HG03159 (cell line): ENCODE data around the gene SPATA31E1.
"Not testable (repeated sequence)": the region's sequence is repeated elsewhere in the genome, so short reads cannot be mapped to it uniquely, and the experiment has no call there.

Experiments
- ATAC-seq: cut with Tn5 transposase; IDR thresholded peaks from one replicate; pipeline ENCODE4 v1.9.1; 2021; ENCODE audit warnings: mild to moderate bottlenecking, moderate library complexity; ENCODE audit not compliant: unreplicated experiment

The SPATA31E1 gene

DNA sequence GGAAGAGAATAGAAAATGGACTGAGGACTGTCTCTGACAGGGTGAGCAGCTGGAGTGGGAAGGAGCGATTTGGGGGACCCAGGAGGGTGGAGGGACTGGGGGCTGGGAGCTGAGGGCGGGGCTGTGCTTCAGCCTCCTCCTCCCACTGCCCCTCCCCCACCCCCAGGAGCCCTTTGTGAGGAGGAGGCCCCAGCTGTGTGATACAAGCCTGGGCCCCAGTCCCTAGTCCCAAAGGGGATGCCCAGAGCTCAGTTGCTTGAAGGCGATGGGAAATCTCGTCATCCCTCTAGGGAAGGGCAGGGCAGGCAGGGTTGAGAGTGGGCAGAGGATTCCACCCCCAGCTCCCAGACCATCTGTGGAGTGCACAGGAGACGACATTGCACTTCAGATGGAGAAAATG lies at the start of gene SPATA31E1:
TSS of gene SPATA31E1 (plus strand) at position 251 of the 400 bp plus-strand sequence. CDS start at position 266, 15 bp downstream.
- no peak for ATAC-seq

DNA sequence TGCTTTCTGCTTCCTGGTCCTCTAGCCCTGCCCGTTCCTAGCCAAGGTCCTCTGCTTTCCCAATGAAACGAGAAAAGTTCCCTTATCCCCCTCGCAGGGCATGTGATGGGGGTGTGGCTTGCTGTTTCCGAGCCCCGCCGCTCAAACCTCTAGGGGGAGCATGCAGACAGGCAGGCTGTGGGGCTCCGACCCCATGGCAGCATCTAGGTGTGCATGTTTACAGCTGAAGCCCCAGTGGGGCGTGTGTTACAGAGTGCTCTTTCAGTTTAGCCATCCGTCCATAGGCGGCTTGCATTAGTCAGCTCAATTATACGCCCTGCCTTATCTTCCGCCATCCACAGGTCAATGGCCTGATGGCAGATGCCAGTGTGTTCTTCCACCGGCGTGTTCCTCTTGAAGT lies 48.3 kb upstream of the SPATA31E1 start:
- no peak for ATAC-seq

DNA sequence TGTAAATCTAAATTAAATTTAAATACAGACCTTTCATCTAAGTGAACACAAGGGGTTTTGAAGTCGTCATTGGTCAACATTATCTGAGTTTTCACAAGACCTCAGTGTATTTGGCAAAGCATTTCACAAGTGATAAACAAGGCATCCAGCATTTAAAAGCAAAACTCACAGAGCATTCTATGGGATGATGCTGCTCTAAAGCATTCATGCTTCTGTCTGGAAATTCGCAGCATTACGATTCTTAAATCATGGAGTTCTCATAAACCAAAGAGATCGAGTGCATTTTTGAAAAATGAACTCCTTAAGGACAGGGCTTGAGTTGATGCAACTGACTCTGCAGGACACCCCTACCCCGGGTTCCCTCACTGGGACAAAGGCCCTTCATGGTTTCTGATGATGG lies 46.1 kb upstream of the SPATA31E1 start:
- ATAC-seq: no peak

DNA sequence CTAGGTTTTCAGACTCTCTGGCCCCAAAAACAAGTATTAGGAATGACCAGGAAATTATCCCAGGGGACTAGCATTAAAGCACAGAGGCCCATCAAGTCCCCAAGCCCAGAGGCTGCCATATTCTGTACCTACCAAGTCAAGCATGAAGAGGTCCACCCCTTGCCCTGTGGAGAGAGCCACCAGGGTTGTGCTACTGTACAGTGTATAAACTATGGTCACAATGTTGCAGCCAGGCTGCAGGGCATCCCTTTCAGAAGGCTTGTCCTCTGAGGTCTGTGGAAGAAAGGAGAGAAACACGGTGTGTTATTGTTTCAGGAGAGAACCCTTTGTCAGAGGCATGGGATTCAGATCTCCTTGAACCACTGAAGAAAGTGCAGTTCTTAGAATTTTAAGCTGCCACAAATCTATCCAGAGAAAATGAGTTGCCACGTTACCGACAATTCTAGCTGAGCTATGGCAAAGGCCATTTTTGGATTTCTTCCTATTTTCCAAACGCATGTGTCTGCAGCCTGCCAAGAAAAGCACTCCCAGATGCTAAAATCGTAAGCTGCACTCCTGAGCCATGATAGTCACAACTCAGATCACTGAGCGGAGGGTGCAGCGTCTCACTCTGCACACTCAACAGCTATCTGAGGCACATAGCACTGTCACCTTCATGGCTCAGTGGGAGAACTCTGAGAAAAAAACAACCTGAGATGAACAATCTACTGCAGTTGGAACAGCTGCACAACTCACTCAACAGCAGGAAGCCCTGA lies 45.5 kb upstream of the SPATA31E1 start:
- ATAC-seq: no peak

DNA sequence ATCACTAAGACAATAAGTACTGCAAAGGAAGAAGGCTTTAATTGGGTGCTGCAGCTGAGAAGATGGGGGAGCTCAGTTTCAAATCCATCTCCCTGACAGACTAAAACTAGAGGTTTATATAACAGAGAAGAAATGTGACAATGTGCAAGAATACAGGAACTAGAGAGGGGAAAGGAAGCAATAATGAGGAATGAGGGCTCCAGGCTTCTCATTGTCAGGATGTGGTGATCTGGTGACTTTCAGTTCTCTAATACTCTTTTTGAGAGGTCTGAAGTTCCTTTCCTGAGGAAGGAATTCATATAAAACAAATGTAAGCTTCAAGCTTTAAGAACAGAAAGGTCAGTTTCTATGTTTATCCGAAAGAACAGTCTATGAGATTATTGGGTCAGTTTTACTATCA lies 42.5 kb upstream of the SPATA31E1 start:
- ATAC-seq: no peak

DNA sequence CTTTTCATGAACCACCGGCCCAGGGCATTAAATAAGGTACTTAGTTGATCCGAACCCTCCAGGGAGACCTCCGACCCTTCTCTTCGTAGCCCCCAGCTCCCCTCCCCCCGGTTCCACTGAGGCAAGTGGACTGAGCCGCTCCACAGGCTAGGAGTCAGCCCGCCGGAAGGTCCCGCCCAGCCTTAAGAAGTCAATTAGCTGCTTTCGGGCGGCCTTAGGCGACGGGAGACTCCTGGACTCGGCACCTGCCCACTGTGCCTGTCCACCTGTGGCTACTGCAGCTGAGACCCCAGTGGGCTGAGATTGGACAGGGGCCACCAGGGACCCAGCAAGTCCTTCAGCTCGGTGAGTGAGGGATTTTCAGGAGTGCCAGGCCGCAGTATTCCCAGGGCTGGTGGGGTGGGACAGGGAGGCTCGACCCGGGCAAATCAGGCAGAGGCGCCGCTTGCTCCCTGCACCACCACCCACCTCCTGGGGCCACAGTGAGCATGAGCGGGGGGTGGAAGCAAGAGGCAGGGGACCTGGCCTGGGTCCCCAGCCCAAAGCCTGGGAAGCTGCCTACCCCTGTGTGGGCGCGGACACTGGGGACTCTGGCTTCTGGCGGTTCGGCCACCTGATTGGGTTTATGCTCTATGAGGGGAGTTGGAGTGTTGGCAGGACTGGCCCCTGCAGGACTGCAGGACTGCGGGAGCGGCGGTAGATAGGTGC lies 39.6 kb upstream of the SPATA31E1 start:
- ATAC-seq: no peak

DNA sequence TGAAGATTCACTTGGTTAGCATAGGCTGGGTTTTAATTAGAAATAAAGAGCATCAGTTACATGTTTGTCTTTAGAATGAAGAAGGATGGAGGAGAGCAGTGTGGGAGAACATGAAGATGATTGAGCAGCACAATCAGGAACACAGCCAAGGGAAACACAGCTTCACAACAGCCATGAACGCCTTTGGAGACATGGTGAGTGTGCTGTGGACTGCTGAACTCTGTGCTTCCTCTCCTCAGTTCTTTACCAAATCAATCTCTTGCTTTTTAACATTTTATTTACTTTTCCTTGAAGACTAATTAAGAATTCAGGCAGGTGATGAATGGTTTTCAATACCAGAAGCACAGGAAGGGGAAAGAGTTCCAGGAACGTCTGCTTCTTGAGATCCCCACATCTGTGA lies 38.2 kb upstream of the SPATA31E1 start:
- no peak for ATAC-seq

DNA sequence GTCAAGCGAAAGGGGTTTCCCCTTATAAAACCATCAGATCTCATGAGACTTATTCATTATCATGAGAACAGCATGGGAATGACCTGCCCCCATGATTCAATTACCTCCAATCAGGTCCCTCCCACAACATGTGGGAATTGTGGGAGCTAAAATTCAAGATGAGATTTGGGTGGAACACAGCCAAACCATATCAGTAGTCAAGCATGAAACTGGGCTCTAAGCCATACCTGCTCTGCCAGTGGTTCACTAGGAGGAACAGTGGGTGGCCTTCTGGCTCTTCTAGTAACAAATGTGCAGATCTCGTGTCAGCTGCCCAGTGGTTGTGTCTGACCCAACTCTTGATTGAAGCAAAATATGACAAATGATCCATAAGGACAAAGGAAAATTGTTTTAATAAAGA lies 34.9 kb upstream of the SPATA31E1 start:
- not testable (repeated sequence) for ATAC-seq

DNA sequence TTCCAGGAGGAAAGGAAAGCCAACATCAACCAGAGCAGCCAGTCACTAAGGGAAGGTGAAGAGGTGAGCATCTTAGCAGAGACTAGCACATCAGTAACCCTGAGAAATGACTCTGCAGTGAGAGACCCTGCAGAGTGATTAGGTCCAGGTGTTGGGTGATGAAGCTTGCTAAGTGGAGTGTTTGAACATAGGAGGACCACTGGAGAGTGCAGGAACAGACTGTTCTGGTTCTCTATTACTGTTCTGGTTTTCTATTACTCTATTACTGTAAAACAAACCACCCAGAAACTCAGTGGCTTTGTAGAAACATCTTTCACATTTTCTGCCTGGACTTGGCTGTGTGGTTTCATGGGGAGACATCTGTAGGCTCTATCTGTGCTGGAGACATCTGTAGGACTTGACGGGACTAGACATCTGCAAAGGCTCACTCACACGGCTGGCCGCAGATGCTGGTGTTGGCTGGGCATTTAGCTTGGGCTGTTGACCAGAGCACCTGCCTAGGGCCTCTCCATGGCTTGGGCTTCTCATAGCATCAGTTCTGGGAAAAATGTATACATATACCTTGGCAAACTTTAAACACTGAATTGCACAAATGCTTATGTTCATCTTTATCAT lies 33.4 kb upstream of the SPATA31E1 start:
- no peak for ATAC-seq

DNA sequence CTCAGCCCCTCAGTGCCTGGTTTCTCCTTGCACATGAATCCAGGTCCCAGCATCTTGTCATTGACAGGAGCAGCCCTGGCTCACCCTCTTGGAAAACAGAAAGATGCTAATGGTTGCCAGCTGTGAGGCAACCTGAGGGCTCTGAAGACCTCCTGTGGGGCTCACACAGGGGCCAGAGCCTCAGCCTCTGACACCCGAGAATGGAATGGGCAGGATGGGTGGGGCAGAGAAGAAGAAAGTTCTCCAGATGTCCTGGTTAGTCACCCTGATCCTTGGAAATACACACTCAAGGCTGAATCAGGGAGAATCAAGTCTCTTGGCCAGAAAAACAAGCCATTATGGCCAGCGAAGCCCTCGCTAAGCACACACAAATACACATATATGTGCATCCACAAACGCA lies 32.3 kb upstream of the SPATA31E1 start:
- no peak for ATAC-seq

DNA sequence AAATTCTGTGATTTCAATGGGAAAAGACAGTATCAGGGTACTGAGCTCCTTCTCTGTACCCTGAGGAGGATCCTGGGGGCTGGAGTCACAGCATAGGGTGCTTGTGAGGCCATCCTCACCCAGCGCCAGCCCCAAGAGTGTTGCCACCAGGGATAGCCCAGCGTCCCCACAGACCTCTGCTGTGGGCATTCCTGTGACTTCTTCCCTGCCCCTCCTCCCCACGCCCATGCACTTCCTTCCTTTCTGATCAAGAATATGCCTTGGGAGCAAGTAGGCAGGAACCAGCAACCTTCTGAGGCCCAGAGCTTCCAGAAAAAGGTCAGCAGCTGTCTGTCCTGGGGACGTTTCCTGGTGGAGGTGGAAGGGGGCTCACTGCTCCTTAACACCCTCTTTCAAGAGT lies 31.5 kb upstream of the SPATA31E1 start:
- ATAC-seq: not testable (repeated sequence)

DNA sequence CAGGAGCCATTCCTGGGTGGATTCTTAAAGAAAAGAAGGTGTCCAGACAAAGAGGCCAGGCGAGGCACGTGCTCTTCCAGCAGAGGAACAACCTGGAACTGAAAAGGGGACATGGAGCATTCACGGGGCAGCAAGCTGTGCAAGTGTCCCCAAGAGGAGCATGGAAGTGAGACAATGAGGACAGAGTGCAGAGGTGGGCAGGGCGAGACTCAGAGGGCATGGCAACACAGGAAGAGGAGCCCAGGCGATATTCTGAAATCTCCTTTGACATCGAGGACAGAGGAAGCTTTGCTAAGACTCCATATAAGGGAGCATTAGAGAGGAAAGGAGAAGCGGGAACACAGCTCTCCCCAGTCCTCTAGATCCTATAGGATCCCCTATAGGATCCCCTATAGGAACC lies 29.4 kb upstream of the SPATA31E1 start:
- ATAC-seq: no peak

DNA sequence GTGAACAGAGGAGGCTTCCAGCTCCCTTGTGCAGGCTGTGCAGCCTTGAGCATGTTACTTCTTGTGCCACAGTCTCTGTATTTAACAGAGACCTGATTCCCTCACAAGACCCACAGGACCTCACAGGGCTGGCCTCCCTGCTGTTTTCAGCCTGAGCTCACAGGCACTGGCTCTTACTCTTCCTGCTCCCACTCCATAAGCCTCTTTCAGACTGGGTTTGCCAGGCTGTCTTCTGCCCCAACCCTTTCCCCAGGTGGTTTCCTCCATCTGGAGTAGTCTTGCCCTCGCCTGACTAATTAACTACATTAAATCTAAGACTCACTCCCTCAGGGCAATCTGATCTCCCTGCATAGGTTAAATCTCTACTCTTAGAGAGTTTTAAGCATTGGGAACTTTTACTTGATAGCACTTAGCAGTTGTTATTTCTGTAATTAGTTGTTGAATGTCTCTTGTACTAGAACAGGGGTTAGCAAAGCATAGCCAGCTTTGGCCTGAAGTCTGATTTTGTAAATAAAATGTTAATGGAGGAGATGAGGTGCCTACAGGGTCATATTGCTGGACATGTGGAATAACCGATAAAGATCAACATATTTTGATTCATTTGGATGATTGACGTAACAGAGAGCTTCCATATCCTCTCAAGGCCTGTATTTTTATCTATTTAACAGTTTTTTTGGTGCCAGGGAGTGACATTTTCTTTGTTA lies 28.6 kb upstream of the SPATA31E1 start:
- ATAC-seq: no peak

DNA sequence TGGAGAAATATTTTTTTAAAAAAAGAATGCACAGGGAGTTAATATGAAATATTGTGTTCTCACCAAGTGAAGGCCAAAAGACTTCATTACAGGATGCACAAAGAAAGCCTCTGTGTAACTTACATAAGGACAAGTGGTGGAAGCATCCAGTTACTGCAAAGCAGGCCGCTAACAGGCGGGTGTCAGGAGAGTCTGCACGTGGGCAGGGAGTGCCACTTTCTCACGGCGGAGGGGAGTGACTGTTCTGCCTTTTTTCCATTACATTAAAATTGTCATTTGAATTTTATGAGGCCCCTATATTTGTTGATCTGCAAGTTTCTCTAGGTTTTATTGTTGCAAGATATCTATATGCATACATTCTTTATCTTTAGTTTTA lies 28.1 kb upstream of the SPATA31E1 start:
- ATAC-seq: no peak

DNA sequence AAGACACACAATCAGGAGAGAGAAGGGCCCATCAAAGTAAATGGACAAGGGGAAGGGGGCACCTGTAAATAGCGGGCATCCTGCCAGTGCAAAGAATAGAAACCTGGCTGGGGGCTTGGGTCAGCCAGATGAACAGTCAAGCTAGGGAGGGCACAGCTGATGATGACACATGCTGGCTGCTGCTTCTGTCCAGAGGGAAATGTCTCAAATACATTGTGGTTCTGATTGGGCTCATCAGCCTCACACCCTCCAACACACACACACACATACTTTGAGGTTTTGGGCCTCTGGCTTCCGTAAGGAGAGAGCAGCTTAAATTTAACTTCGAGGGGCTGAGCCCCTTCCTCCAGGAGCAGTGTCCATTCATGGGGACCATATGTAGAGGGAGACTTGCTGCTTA lies 27.6 kb upstream of the SPATA31E1 start:
- no peak for ATAC-seq

DNA sequence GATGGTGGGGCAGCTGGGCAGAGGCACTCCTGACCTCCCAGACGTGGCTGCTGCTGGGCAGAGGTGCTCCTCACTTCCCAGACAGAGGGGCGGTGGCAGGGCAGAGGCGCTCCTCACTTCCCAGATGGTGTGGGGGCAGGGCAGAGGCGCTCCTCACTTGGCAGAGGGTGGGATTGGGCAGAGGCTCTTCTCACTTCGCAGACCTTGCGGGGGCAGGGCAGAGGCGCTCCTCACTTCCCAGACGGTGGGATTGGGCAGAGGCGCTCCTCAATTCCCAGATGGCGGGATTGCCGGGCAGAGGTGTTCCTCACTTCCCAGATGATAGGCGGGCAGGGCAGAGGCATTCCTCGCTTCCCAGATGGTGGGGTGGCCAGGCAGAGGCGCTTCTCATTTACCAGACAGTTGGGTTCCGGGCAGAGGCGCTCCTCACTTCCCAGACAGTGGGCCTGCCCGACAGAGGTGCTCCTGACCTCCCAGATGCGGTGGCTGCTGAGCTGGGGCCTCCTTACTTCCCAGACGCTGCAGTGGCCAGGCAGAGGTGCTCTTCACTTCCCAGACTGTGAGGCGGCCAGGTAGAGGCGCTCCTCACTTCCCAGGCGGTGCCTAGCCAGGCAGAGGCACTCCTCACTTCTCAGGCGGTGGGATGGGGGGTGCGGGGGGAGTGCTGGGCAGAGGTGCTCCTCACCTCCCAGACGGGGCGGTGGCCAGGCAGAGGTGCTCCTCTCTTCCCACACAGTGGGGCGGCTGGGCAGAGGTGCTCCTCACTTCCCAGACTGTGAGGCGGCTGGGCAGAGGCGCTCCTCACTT lies 25.3 kb upstream of the SPATA31E1 start:
- no peak for ATAC-seq

DNA sequence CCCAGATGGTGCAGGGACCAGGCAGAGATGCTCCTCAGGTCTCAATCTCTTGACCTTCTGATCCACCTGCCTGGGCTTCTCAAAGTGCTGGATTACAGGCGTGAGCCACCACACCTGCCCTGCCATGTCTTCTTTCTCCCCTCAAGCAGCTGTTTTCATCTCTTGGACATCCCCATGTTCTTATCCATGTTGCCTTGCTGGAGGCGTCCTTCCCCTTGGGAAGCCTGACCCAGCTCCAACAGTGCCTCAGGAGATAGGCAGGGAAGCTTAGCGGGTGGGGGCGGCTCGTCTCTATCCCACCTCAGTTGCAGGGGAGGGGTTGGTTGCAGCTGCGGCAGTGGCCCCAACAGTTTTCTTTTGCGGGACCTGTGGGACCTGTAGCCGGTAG lies 24.7 kb upstream of the SPATA31E1 start:
- no peak for ATAC-seq

DNA sequence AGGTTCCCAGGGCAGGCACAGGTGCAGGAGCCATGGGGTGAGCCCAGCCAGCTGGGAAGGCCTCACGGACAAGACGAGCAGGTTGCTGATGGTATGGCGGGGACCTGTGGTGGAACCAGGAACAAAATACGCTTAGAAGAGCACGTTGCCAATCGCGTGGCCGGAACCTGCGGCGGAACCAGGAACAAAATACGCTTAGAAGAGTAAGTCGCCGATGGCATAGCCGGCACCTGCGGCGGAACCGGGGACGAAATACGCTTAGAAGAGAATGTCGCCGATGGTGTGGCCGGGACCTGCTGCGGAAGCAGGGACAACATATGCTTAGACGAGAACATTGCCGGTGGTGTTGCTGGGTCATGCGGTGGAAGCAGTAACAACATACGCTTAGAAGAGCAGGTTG lies 23.5 kb upstream of the SPATA31E1 start:
- no peak for ATAC-seq

DNA sequence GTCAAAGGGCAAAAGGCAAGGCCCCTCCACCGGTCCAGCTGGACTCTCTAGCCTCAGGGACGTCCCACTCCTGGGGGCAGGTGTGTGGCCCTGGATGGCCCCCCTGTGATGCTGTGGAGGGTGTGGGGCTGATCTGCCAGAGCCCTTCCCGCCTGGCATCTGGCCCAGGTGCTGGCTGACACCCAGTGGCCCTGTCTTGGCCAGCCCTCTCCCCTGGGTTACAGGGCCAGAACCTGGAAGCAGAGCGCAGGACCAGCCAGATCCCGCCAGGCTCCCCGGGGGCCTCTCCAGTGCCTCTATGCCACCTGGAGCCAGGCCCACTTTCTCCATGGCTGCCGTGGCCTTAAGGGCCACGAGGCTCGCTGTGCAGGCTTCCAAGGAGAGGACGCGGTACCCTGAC lies 22.9 kb upstream of the SPATA31E1 start:
- no peak for ATAC-seq

DNA sequence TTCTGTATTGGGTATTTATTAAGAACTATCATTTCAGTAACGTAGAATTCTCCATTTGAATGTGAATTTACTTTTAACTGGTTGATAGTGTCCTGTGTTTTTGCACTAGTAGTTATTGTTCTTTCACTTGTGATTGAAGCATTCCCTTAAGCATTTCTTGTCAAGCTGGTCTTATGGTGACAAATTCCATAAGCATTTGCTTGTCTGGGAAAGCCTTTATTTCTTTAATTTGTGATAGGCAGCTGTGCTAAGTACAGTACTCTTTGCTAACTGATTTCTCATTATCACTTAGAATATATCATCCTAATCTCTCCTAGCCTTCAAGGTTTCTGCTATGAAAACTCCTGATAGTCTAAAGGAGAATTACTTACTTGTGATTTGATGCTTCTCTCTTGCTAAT lies 21.3 kb upstream of the SPATA31E1 start:
- ATAC-seq: no peak
